ENCODE results near the gene WDR27. TPM values are rescaled to one million over a fixed set of nuclear protein-coding genes. Genes with fewer than 3 reads are reported as not detected.

Gene WDR27
- total RNA-seq, 1 donor from 2014 or later = 27.2 TPM

DNA sequence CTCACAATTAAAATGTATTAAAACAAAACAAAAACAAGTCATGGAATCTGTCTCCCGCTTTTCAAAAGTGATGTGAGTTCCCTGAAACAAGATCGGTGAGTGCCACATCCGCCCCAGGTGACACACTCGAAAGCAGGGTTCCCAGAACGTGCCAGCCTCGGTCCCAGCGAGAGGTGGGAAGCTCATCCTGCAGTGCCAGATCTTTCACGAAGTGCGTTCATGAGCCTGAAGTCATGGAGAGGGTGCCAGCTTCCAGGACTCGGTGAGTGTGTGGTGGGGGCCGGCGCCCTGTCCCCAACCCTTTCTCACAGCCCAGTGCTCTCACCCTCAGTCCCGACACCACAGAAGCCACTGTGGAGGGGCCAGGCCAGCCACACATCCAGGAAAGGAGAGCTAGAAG lies 127.4 kb downstream of the WDR27 start:
- H3K4me3 ChIP-seq (ENCODE audit: low read depth, low read length) = no peak overlapping the region
- no peak for TF ChIP-seq CTCF (conservative IDR thresholded peaks at IDR 0.05; ENCODE audit: low read depth, low read length)
- DNase-seq (ENCODE audit: low read depth) = no peak

- no peak overlapping the region for H3K4me3 ChIP-seq (ENCODE audit: low read depth, low read length)
- TF ChIP-seq CTCF (conservative IDR thresholded peaks at IDR 0.05; ENCODE audit: low read depth, low read length) = no peak
- no peak for DNase-seq (ENCODE audit: low read depth)
These were observed 127.9 kb downstream of the WDR27 start for GRCh38 chr6:169573883-169574282.

GRCh38 chr6:169571123-169571962 lies 130.5 kb downstream of the WDR27 start:
- H3K4me3 ChIP-seq (ENCODE audit: low read depth, low read length) = no peak overlapping the region
- no peak for DNase-seq (ENCODE audit: low read depth)
- no peak for TF ChIP-seq CTCF (conservative IDR thresholded peaks at IDR 0.05; ENCODE audit: low read depth, low read length)

GRCh38 chr6:169568314-169569087 lies 133.3 kb downstream of the WDR27 start:
- DNase-seq (ENCODE audit: low read depth) = no peak
- no peak overlapping the region for H3K4me3 ChIP-seq (ENCODE audit: low read depth, low read length)
- TF ChIP-seq CTCF (conservative IDR thresholded peaks at IDR 0.05; ENCODE audit: low read depth, low read length) = no peak

DNA sequence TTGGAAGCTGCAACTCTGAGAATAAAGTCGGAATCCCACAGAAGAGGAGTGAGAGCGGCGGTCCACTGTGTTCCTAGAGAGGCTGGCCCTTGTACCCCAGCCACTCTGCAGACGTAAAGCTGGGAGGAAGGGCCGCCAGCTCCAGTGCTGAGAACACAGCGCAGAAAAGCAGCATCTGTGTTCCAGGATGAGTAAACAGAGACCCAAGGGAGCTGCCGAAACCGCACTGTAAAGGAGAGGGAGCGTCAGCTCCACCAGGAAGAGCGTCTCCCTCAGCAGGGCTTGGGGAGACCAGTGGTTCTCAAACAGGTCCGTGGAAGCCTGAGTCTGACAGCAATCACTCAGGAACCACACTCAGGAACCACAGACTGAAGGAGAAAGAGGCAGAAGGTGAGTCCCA lies 134.0 kb downstream of the WDR27 start:
- TF ChIP-seq CTCF (conservative IDR thresholded peaks at IDR 0.05; ENCODE audit: low read depth, low read length) = no peak
- H3K4me3 ChIP-seq (ENCODE audit: low read depth, low read length) = no peak overlapping the region
- DNase-seq (ENCODE audit: low read depth) = no peak

DNA sequence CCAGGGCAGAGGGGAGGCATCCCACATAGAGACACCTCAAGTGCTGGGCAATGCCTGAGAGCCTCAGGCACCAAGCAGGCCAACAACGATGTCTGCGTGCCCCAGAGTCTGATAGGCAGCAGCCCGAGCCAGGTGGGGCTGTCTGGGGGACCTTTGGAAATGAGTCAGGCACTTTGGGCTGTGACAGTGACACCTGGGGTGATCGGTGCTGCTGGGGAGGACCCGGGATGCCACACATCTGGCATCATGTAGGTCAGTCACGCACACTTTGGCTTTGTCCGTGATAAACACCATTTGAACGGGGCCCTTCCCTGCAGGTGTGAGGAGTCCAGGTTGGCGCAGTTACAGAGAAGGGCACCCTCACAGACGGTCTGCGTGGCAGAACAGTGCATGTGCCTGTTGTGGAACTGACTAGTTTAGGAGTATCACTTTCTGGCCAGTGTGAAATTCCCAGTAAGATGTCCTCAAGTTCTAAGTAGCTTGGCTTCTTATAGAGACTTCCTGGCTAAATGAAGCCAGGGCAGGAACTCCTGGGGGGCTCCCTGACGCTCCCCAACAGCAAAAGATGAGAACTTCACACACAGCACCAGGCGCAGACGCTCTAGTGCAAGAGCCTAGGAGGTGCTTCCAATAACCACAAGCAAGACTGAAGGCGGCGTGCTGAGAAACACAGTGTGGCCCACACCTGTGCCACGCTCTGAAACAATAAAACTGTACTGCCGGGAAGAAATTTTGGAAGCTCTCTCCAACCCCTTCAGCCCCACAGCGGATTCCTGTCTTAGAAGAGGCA lies 134.7 kb downstream of the WDR27 start:
- DNase-seq (ENCODE audit: low read depth) = no peak
- no peak overlapping the region for H3K4me3 ChIP-seq (ENCODE audit: low read depth, low read length)
- no peak for TF ChIP-seq CTCF (conservative IDR thresholded peaks at IDR 0.05; ENCODE audit: low read depth, low read length)
